ENCODE results near the gene TTLL12.

TTLL12 gene

GRCh38 chr22:43199541-43199940, 12.6 kb upstream of the TTLL12 start:
- no peak for DNase-seq (ENCODE audit: low read depth in 2 of 2)

- DNase-seq (ENCODE audit: low read depth in 2 of 2), result no peak
These were observed 12.0 kb upstream of the TTLL12 start for GRCh38 chr22:43198936-43199335.

- DNase-seq (ENCODE audit: low read depth in 2 of 2), result no peak
These were observed 11.2 kb upstream of the TTLL12 start for GRCh38 chr22:43198126-43198525.

- no peak for DNase-seq (ENCODE audit: low read depth in 2 of 2)
These were observed 10.5 kb upstream of the TTLL12 start for GRCh38 chr22:43197271-43197941.

GRCh38 chr22:43191831-43192230, 4.9 kb upstream of the TTLL12 start:
- DNase-seq (ENCODE audit: low read depth in 2 of 2), result no peak

- no peak for DNase-seq (ENCODE audit: low read depth in 2 of 2)
These were observed 2.1 kb upstream of the TTLL12 start for GRCh38 chr22:43188829-43189545.

- peak; percentile 93 for DNase-seq (ENCODE audit: low read depth in 2 of 2)
These were observed 501 bp upstream of the TTLL12 start for GRCh38 chr22:43187171-43188099.

- no peak for DNase-seq (ENCODE audit: low read depth in 2 of 2)
These were observed 1.1 kb downstream of the TTLL12 start for GRCh38 chr22:43185860-43186261.

GRCh38 chr22:43183496-43184277, 3.2 kb downstream of the TTLL12 start:
- no peak for DNase-seq (ENCODE audit: low read depth in 2 of 2)

- DNase-seq (ENCODE audit: low read depth in 2 of 2), result no peak
These were observed 4.2 kb downstream of the TTLL12 start for GRCh38 chr22:43182726-43183125.

- DNase-seq (ENCODE audit: low read depth in 2 of 2), result no peak
These were observed 4.8 kb downstream of the TTLL12 start for GRCh38 chr22:43182118-43182517.

GRCh38 chr22:43181321-43182076, 5.4 kb downstream of the TTLL12 start:
- DNase-seq (ENCODE audit: low read depth in 2 of 2), result no peak

GRCh38 chr22:43180670-43181069, 6.3 kb downstream of the TTLL12 start:
- DNase-seq (ENCODE audit: low read depth in 2 of 2), result no peak

- DNase-seq (ENCODE audit: low read depth in 2 of 2), result no peak
These were observed 7.1 kb downstream of the TTLL12 start for GRCh38 chr22:43179911-43180195.

GRCh38 chr22:43179146-43179910, 7.6 kb downstream of the TTLL12 start:
- no peak for DNase-seq (ENCODE audit: low read depth in 2 of 2)

- no peak for DNase-seq (ENCODE audit: low read depth in 2 of 2)
These were observed 9.5 kb downstream of the TTLL12 start for GRCh38 chr22:43177479-43177878.

GRCh38 chr22:43176090-43176489, 10.8 kb downstream of the TTLL12 start:
- DNase-seq (ENCODE audit: low read depth in 2 of 2), result no peak

GRCh38 chr22:43174941-43175531, 11.9 kb downstream of the TTLL12 start:
- DNase-seq (ENCODE audit: low read depth in 2 of 2), result no peak

GRCh38 chr22:43173976-43174720, 12.8 kb downstream of the TTLL12 start:
- DNase-seq (ENCODE audit: low read depth in 2 of 2), result no peak

Measured in stimulated activated CD4-positive, alpha-beta T cell treated with anti-CD3 and anti-CD28 coated beads, Interleukin-12 subunit alpha, Interleukin-12 subunit beta, amount 100 ng/mL, for 24 hours (primary cell).